M059J (cell line): ENCODE measurements around the gene ZSCAN31. TPM values are rescaled to one million over a fixed set of nuclear protein-coding genes. Genes with fewer than 3 reads are reported as not detected.
"Not testable (repeated sequence)": the region's sequence is repeated elsewhere in the genome, so short reads cannot be mapped to it uniquely, and the experiment has no call there.

Experiments used
- DNase-seq: peaks from one replicate; pipeline ENCODE4 v3.0.0-alpha.2; 2012; ENCODE audit warnings: low read depth
- total RNA-seq: library from RNA; depleted of rRNA; stranded (reverse); fragments of >200 nt; shearing (Covaris generic); gene quantifications from 2 replicates; pipeline ENCODE4 v1.2.3, GENCODE V29; 2014; rRNA removed

ZSCAN31 gene
- 19.7 and 20.4 TPM in 2 replicates for total RNA-seq

GRCh38 chr6:28335564-28336283, at the start of gene ZSCAN31:
ZSCAN31 (minus strand) TSS chr6:28336148; CDS start chr6:28329683, 6,465 bp downstream.
- DNase-seq: peak; percentile 99

- DNase-seq: no peak
Measured at GRCh38 chr6:28384143-28384533, 48.2 kb upstream of the ZSCAN31 start.

- DNase-seq: no peak
Measured at GRCh38 chr6:28383235-28384142, 47.5 kb upstream of the ZSCAN31 start.

- DNase-seq: peak; percentile 13
Measured at GRCh38 chr6:28380381-28380780, 44.4 kb upstream of the ZSCAN31 start.

- DNase-seq: no peak
Measured at GRCh38 chr6:28378644-28379043, 42.7 kb upstream of the ZSCAN31 start.

- DNase-seq: no peak
Measured at GRCh38 chr6:28377879-28378278, 41.9 kb upstream of the ZSCAN31 start.

- no peak for DNase-seq
Measured at GRCh38 chr6:28373925-28374324, 38.0 kb upstream of the ZSCAN31 start.

GRCh38 chr6:28371706-28372451, 35.9 kb upstream of the ZSCAN31 start:
- no peak for DNase-seq

- no peak for DNase-seq
Measured at GRCh38 chr6:28371280-28371679, 35.3 kb upstream of the ZSCAN31 start.

- DNase-seq: no peak
Measured at GRCh38 chr6:28370440-28370839, 34.5 kb upstream of the ZSCAN31 start.

- DNase-seq: no peak
Measured at GRCh38 chr6:28369463-28369862, 33.5 kb upstream of the ZSCAN31 start.

GRCh38 chr6:28368522-28368921, 32.6 kb upstream of the ZSCAN31 start:
- DNase-seq: no peak

- not testable (repeated sequence) for DNase-seq
Measured at GRCh38 chr6:28365590-28365989, 29.6 kb upstream of the ZSCAN31 start.

- DNase-seq: no peak
Measured at GRCh38 chr6:28360961-28361360, 25.0 kb upstream of the ZSCAN31 start.

GRCh38 chr6:28359562-28359961, 23.6 kb upstream of the ZSCAN31 start:
- not testable (repeated sequence) for DNase-seq

- DNase-seq: no peak
Measured at GRCh38 chr6:28357036-28357435, 21.1 kb upstream of the ZSCAN31 start.

- no peak for DNase-seq
Measured at GRCh38 chr6:28356666-28357020, 20.7 kb upstream of the ZSCAN31 start.

GRCh38 chr6:28355743-28356665, 20.1 kb upstream of the ZSCAN31 start:
- peak; percentile 93 for DNase-seq

GRCh38 chr6:28354688-28355554, 19.0 kb upstream of the ZSCAN31 start:
- DNase-seq: no peak
